Measurements from ENCODE around the gene RAB11FIP3. TPM values are rescaled to one million over a fixed set of nuclear protein-coding genes. Genes with fewer than 3 reads are reported as not detected.

The RAB11FIP3 gene
- total RNA-seq, 1 experiment from 2014 or later, result 12.8 TPM

DNA sequence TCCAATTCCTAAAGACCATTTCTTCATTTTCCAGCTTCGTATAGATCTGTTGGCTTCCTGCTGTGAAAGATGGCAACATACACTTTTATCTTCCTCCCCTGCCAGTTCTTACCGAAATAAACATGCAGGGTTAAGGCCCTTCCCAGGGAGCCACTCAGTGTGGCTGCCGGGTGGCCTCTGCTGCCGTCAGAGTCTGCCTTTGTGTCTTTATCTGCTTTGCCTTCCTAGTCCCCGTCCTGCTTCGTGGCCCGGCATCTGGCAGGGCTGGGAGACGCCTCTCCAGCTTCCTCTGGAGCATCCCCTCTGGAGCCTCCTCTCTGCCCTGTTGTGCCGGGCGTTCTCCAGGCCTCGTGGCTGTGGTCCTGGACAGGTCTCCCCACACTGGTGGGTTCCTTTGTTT lies 71.8 kb downstream of the RAB11FIP3 start:
- Histone ChIP-seq H3K36me3 (ENCODE audit: control insufficient read depth in 1 of 2, insufficient read depth in 2 of 2, low read length in 2 of 2) (no peaks in the 10 kb centered on the region), H3K9ac (ENCODE audit: low read length) (no peak overlapping the region), H3K4me1 (ENCODE audit: control insufficient read depth in 1 of 2, insufficient read depth in 2 of 2, low read length in 2 of 2) (no peaks in the 10 kb centered on the region; a peak in 1 of 4 replicates), H2AFZ (ENCODE audit: low read depth, low read length, poor library complexity, severe bottlenecking) (no peak overlapping the region), H3K79me2 (ENCODE audit: insufficient read depth, low read length) (no peaks in the 10 kb centered on the region), H4K20me1 (ENCODE audit: insufficient read depth) (no peaks in the 10 kb centered on the region), H3K9me2 (ENCODE audit: insufficient read depth) (no peaks in the 10 kb centered on the region), H3K9me3 (ENCODE audit: control insufficient read depth in 1 of 2, insufficient read depth in 1 of 2, low read depth in 1 of 2, low read length in 2 of 2) (no peaks in the 10 kb centered on the region), H3K4me3 (replicated peaks in 1 of 2; ENCODE audit: low read depth in 1 of 2, low read length in 2 of 2) (no peak overlapping the region), H3K27ac (ENCODE audit: low read depth, low read length) (no peak overlapping the region), H3K27me3 (ENCODE audit: insufficient read depth, low read length) (no peaks in the 10 kb centered on the region), H3K4me2 (ENCODE audit: low read length) (no peak overlapping the region)
- ChIA-PET POLR2A (no interaction called here), RAD21 (ENCODE audit: low non-redundant PET in 1 of 2, low total read pairs in 2 of 2, uncharacterized antibody in 2 of 2, unreplicated experiment in 2 of 2) (no interaction called here), CTCF (interaction anchor here (1.2 kb wide), 1 partner anchor 10 kb away, joined by 3 read pairs; no protein-coding TSS in a partner anchor)
- intact Hi-C loops (cut with micrococcal nuclease), result loop anchor here (10.0 kb wide), 1 partner anchor 102 kb away; the partner anchor contains the start of gene NME4
- no peak for DNase-seq (ENCODE audit: low read depth, low spot score)
- no peak for TF ChIP-seq POLR2AphosphoS5 (IDR thresholded peaks at IDR 0.05; ENCODE audit: low read depth, low read length)
- TF ChIP-seq ELF1 (IDR thresholded peaks at IDR 0.05; ENCODE audit: borderline replicate concordance, low read depth), result no peak
- no peak for TF ChIP-seq EZH2 (IDR thresholded peaks at IDR 0.05)
- TF ChIP-seq CEBPB (IDR thresholded peaks at IDR 0.05; ENCODE audit: low read depth), result no peak
- no peak for TF ChIP-seq TCF7L2 (IDR thresholded peaks at IDR 0.05; ENCODE audit: borderline replicate concordance, extremely low read depth, insufficient read depth, insufficient read length)
- TF ChIP-seq, protein P1, sequence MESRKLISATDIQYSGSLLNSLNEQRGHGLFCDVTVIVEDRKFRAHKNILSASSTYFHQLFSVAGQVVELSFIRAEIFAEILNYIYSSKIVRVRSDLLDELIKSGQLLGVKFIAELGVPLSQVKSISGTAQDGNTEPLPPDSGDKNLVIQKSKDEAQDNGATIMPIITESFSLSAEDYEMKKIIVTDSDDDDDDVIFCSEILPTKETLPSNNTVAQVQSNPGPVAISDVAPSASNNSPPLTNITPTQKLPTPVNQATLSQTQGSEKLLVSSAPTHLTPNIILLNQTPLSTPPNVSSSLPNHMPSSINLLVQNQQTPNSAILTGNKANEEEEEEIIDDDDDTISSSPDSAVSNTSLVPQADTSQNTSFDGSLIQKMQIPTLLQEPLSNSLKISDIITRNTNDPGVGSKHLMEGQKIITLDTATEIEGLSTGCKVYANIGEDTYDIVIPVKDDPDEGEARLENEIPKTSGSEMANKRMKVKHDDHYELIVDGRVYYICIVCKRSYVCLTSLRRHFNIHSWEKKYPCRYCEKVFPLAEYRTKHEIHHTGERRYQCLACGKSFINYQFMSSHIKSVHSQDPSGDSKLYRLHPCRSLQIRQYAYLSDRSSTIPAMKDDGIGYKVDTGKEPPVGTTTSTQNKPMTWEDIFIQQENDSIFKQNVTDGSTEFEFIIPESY (IDR thresholded peaks at IDR 0.05; ENCODE audit: extremely low read depth, insufficient replicate concordance, low read length), result no peak
- TF ChIP-seq ZFX (IDR thresholded peaks at IDR 0.05), result no peak
- no TSS peak for BruUV-seq (replicated peaks)
- no peak for ATAC-seq

GRCh38 chr16:499924-500323 lies 74.5 kb downstream of the RAB11FIP3 start:
- Histone ChIP-seq H3K27me3 (ENCODE audit: insufficient read depth, low read length) (no peaks in the 10 kb centered on the region), H3K4me3 (replicated peaks in 1 of 2; ENCODE audit: low read depth in 1 of 2, low read length in 2 of 2) (no peak overlapping the region), H3K9me3 (ENCODE audit: control insufficient read depth in 1 of 2, insufficient read depth in 1 of 2, low read depth in 1 of 2, low read length in 2 of 2) (no peaks in the 10 kb centered on the region), H3K36me3 (ENCODE audit: control insufficient read depth in 1 of 2, insufficient read depth in 2 of 2, low read length in 2 of 2) (no peaks in the 10 kb centered on the region), H3K79me2 (ENCODE audit: insufficient read depth, low read length) (no peaks in the 10 kb centered on the region), H3K4me1 (ENCODE audit: control insufficient read depth in 1 of 2, insufficient read depth in 2 of 2, low read length in 2 of 2) (no peaks in the 10 kb centered on the region; a peak in 1 of 4 replicates), H3K4me2 (ENCODE audit: low read length) (no peak overlapping the region), H3K27ac (ENCODE audit: low read depth, low read length) (no peak overlapping the region), H3K9me2 (ENCODE audit: insufficient read depth) (no peaks in the 10 kb centered on the region), H4K20me1 (ENCODE audit: insufficient read depth) (no peaks in the 10 kb centered on the region), H2AFZ (ENCODE audit: low read depth, low read length, poor library complexity, severe bottlenecking) (no peak overlapping the region), H3K9ac (ENCODE audit: low read length) (no peak overlapping the region)
- no peak for ATAC-seq
- ChIA-PET POLR2A (no interaction called here), RAD21 (ENCODE audit: low non-redundant PET in 1 of 2, low total read pairs in 2 of 2, uncharacterized antibody in 2 of 2, unreplicated experiment in 2 of 2) (no interaction called here), CTCF (no interaction called here)
- TF ChIP-seq, protein P1 (IDR thresholded peaks at IDR 0.05; ENCODE audit: extremely low read depth, insufficient replicate concordance, low read length), result no peak
- TF ChIP-seq EGR1 (IDR thresholded peaks at IDR 0.05; ENCODE audit: low read depth) (no peak), ELF1 (IDR thresholded peaks at IDR 0.05; ENCODE audit: borderline replicate concordance, low read depth) (no peak), POLR2AphosphoS5 (IDR thresholded peaks at IDR 0.05; ENCODE audit: low read depth, low read length) (no peak), YY1 (IDR thresholded peaks at IDR 0.05; ENCODE audit: extremely low read depth, insufficient replicate concordance, low read depth, low read length) (no peak), JUND (IDR thresholded peaks at IDR 0.05) (no peak), RAD21 (IDR thresholded peaks at IDR 0.05; ENCODE audit: low read depth) (no peak)
- TF ChIP-seq, protein P2, sequence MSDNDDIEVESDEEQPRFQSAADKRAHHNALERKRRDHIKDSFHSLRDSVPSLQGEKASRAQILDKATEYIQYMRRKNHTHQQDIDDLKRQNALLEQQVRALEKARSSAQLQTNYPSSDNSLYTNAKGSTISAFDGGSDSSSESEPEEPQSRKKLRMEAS (IDR thresholded peaks at IDR 0.05), result no peak
- intact Hi-C loops (cut with micrococcal nuclease), result loop anchor here (10.0 kb wide), 1 partner anchor 105 kb away; the partner anchor contains the start of gene NME4
- BruUV-seq (replicated peaks), result no TSS peak
- no peak for DNase-seq (ENCODE audit: low read depth, low spot score)
